Epithelial cell of umbilical artery (primary cell): Measurements from ENCODE around the gene CLINT1. TPM values are rescaled to one million over a fixed set of nuclear protein-coding genes. Genes with fewer than 3 reads are reported as not detected.

ENCODE experiments used
- total RNA-seq: library from RNA; depleted of rRNA; stranded (reverse); fragments of >200 nt; gene quantifications from 2 replicates; pipeline ENCODE4 v1.2.3, GENCODE V29; 2014

CLINT1 gene
- total RNA-seq, result 90.3 and 122 TPM in 2 replicates

DNA sequence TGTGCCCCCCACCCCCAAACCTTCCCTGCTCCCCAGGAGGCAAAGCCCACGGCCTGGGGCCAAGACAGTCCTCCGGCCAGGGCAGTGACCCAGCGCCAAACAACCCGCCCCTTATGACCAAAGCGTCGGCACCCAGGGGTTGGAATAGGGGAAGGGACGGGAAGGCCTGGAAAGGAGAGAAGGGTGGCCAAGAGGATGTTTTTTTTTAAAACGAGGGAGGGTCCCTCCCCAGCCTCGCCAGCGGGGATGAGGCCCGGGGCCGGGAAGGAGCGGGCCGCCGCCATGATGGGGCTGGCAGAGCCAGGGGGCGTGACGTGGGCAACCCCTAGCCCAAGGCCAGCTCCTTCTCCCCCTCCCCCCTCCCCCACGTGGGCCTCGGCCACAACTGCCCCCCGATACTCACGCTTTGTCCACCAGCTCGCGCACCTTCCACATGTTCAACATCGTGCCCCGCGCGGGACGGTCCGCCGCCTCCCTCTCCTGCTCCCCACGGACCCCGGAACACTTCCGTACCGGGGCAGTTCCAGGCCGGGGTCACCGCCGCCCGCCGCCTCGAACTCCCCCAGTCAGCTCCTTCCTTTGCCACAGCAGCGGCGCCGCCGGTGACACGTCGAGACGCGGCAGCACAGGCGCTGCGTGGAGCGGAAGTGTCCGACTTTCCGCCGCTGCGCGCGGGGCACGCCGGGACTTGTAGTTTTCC lies at the start of gene CLINT1:
CLINT1 (minus strand) TSS at position 619 of the 700 bp plus-strand sequence; CDS start at position 444, 175 bp downstream.

DNA sequence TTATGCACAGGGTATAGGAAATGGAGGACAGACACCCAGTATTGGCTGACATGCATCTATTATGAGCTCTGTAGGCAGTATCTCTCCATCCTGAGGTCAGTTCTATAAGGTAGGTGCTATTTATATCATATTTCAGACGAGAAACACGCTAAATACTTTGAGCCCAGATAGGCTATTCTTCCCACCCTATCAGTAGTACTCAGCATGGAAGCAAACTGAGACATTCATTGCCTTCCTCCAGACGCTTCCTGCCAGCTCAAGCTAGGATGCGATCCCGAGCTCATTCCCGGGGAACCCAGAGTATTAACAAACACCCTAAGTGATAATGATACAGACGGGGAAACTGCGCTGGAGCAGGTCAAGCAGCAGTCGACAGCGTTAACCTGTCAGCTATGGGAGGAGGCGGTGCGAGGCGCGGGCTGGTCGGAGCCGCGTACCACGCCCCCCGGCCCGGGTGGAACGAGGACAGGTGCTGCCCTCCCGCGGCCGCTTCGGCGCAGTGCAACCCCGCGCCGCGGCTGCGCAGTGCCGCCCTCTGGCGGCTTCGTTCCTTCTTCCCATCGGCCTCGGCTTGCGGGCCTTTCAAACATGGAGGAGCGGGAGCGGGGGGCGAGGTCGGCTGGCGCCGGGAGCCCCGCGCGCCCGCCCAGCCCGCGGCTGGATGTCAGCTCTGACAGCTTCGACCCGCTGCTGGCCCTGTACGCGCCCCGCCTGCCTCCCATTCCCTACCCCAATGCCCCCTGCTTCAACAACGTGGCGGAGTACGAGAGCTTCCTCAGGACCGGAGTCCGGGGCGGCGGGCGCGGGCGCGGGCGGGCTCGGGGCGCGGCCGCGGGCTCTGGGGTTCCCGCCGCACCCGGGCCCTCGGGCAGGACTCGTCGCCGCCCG lies 115.5 kb downstream of the CLINT1 start, which contains the start of gene LSM11:
LSM11 (plus strand) TSS at position 550 of the 888 bp plus-strand sequence; CDS start at position 589, 39 bp downstream.

Other genes starting within 250 kb of the CLINT1 start
- gene SOX30, start 206.7 kb downstream of the CLINT1 start, total RNA-seq, result not detected in 2 replicates
- not detected in 2 replicates for gene C5orf52, start 187.6 kb downstream of the CLINT1 start, total RNA-seq
- 6.5 and 8.4 TPM in 2 replicates for gene THG1L, start 127.7 kb downstream of the CLINT1 start, total RNA-seq
- gene LSM11, start 115.4 kb downstream of the CLINT1 start, total RNA-seq, result 9.4 and 10.2 TPM in 2 replicates